ENCODE data around the gene CHRNA7. TPM values are rescaled to one million over a fixed set of nuclear protein-coding genes. Genes with fewer than 3 reads are reported as not detected.

CHRNA7 gene
- total RNA-seq, 1 experiment from 2014 or later = 4.4 TPM

DNA sequence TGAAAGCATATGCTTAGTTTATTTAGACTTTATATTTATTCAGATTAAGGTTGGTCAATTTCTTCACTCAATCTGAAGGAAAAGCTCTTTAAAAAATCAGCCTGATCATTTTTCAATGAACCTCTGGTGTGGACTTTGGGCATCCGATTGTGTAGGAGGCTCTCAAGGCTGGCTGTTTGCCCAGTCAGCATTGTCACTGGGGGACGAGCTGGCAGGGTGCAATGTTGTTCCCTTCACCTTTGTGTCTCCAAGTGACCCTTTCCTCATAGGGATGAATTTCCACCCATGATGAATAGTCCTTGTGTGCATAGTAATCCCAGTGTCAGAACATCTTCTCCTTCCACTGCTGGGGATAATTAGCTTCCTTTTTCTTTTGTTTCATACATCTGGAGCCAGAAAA is 102.5 kb downstream of the CHRNA7 start:
- Histone ChIP-seq H3T11ph (ENCODE audit: low read length) (no peak overlapping the region), H4K20me1 (ENCODE audit: control insufficient read depth, insufficient read depth, insufficient read length) (no peaks in the 10 kb centered on the region), H3K4me2 (ENCODE audit: insufficient read depth, insufficient read length, low read length) (no peak overlapping the region), H2AFZ (ENCODE audit: low read length) (no peak overlapping the region), H4K5ac (ENCODE audit: insufficient read length, low read depth, low read length) (no peak overlapping the region), H2BK20ac (ENCODE audit: low read depth, low read length, poor library complexity, severe bottlenecking) (no peak overlapping the region), H3K14ac (ENCODE audit: insufficient read depth, low read length) (no peak overlapping the region), H3K18ac (ENCODE audit: insufficient read length, low read depth, low read length) (no peak overlapping the region), H3K9ac (ENCODE audit: extremely low read depth, insufficient read length, low read length) (no peak overlapping the region), H3K27me3 (ENCODE audit: insufficient read depth, low read length) (no peaks in the 10 kb centered on the region), H2BK12ac (ENCODE audit: insufficient read length, low read depth, low read length) (no peak overlapping the region), H3K27ac (ENCODE audit: insufficient read length, low read depth, low read length) (no peak overlapping the region), H3K79me2 (ENCODE audit: insufficient read depth, low read length) (no peaks in the 10 kb centered on the region), H3K4me1 (ENCODE audit: insufficient read depth, low read length) (no peaks in the 10 kb centered on the region), H2BK5ac (ENCODE audit: insufficient read length, low read length) (no peak overlapping the region), H3K9me3 (ENCODE audit: control insufficient read depth, low read depth, low read length) (no peaks in the 10 kb centered on the region), H3K56ac (ENCODE audit: insufficient read length, low read depth, low read length) (no peak overlapping the region), H2AK5ac (ENCODE audit: insufficient read length, low read length) (no peak overlapping the region), H2BK120ac (ENCODE audit: low read depth, low read length, poor library complexity, severe bottlenecking) (no peak overlapping the region), H4K91ac (ENCODE audit: insufficient read length, low read depth, low read length) (no peak overlapping the region), H4K8ac (replicated peaks; ENCODE audit: insufficient read length, low read depth, low read length) (no peak overlapping the region), H3K79me1 (ENCODE audit: insufficient read depth, low read depth, low read length, poor library complexity, severe bottlenecking) (no peaks in the 10 kb centered on the region), H3K4ac (ENCODE audit: low read depth, low read length) (no peak overlapping the region), H2BK15ac (ENCODE audit: low read depth, low read length) (no peak overlapping the region), H3K23me2 (ENCODE audit: insufficient read length, low read depth, low read length, poor library complexity, severe bottlenecking) (no peaks in the 10 kb centered on the region), H3K23ac (ENCODE audit: insufficient read length, low read depth, low read length) (no peak overlapping the region)
- no peak for DNase-seq
- no peak for TF ChIP-seq CTCF (conservative IDR thresholded peaks at IDR 0.05)
- no peak overlapping the region for H3K27ac Mint-ChIP-seq
- H3K4me1 Mint-ChIP-seq = no peaks in the 10 kb centered on the region
- H3K4me3 Mint-ChIP-seq = no peak overlapping the region
- no peaks in the 10 kb centered on the region for H3K27me3 Mint-ChIP-seq (ENCODE audit: low read depth)
- 0 out of 7 replicates have a peak, but pooled peaks cover 0 to 4% (median 0%) of the 10 kb centered on the region in 3 experiments for H3K36me3 Mint-ChIP-seq (ENCODE audit: insufficient read depth in 1 of 3, low read depth in 3 of 3)
- no peaks in the 10 kb centered on the region for H3K9me3 Mint-ChIP-seq
- WGBS (ENCODE audit: extremely low coverage, insufficient read length, low lambda C conversion rate) = no CpG with 5 or more reads among the region's 2 CpGs
